IMR-90 (cell line): Measurements from ENCODE around the gene CA7.

Experiments used
- BHLHE40 ChIP-seq: fragments of 150-350 bp; IDR thresholded peaks from 2 replicates; pipeline ENCODE4 v1.6.1; 2016; ENCODE audit warnings: mild to moderate bottlenecking, low read depth, low read length
- CEBPB ChIP-seq: IDR thresholded peaks from 2 replicates; pipeline ENCODE4 v1.6.1; 2012; ENCODE audit warnings: low read depth, low read length, improper control_type of control experiment
- CHD1 ChIP-seq: IDR thresholded peaks from 2 replicates; pipeline ENCODE4 v1.6.1; 2012; ENCODE audit warnings: low read depth, low read length, improper control_type of control experiment
- CTCF ChIP-seq: conservative IDR thresholded peaks from 2 replicates; pipeline ENCODE4 v1.5.1; 2012; ENCODE audit warnings: mild to moderate bottlenecking, low read depth, low read length, improper control_type of control experiment
- ELK1 ChIP-seq: fragments of 150-350 bp; IDR thresholded peaks from 2 replicates; pipeline ENCODE4 v1.6.1; 2016; ENCODE audit warnings: low read depth, mild to moderate bottlenecking, low read length, moderate library complexity, borderline replicate concordance
- MAFK ChIP-seq: IDR thresholded peaks from 2 replicates; pipeline ENCODE4 v1.6.1; 2012; ENCODE audit warnings: low read depth, low read length, improper control_type of control experiment
- POLR2A ChIP-seq: IDR thresholded peaks from 2 replicates; pipeline ENCODE4 v1.6.1; 2012; ENCODE audit warnings: mild to moderate bottlenecking, low read depth, low read length
- RCOR1 ChIP-seq: IDR thresholded peaks from 2 replicates; pipeline ENCODE4 v1.6.1; 2012; ENCODE audit warnings: mild to moderate bottlenecking, low read length, improper control_type of control experiment; ENCODE audit not compliant: insufficient replicate concordance
- RFX5 ChIP-seq: IDR thresholded peaks from 2 replicates; pipeline ENCODE4 v1.8.0; 2012; ENCODE audit warnings: low read depth, mild to moderate bottlenecking, low read length, moderate library complexity
- SMC3 ChIP-seq: fragments of 150-350 bp; IDR thresholded peaks from 2 replicates; pipeline ENCODE4 v1.6.1; 2016; ENCODE audit warnings: low read depth, mild to moderate bottlenecking, antibody characterized with exemption, low read length, moderate library complexity

- no peak for TF ChIP-seq CTCF
- TF ChIP-seq POLR2A, result no peak
- TF ChIP-seq SMC3, result no peak
- TF ChIP-seq BHLHE40, result no peak
- TF ChIP-seq CHD1, result no peak
- TF ChIP-seq RCOR1, result no peak
- no peak for TF ChIP-seq RFX5
- no peak for TF ChIP-seq CEBPB
- TF ChIP-seq ELK1, result no peak
- no peak for TF ChIP-seq MAFK
Observed at GRCh38 chr16:66891797-66892196, 47.6 kb downstream of the CA7 start.
